Measurements from ENCODE around the gene SH3TC1.
A peak's percentile ranks its signal among the peaks of the same experiment; 100 is the strongest.

The SH3TC1 gene

DNA sequence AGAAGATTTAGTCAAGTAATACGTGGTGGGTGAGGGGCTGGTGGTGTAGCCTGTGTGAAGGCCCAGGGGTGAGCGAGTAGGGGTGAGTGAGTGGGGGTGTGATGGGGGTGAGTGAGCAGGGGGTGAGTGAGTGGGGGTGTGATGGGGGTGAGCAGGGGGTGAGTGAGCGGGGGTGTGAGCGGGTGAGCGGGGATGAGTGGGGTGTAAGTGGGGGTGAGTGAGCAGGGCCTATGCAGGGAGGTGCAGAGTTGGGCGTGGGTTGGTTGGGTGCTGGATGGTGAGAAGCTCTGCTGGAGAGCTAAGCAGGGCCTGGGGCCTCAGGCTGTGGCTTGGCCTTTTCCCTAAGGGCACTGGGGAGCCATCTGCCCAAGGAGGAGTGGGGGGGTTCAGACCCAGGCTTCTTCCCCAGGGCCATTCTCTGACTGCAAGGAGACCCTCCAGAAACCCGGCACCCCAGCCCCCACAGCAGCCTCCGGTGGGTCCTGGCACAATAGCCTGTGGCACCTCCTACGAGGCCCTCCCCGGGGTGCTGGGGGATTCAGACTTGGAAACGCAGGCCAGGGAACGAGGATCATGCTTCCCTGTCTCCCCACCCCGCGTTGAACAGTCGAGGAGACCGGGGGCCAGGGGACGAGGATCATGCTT, 30.4 kb downstream of the SH3TC1 start:
- DNase-seq = no peak
- Mint-ChIP-seq H3K9me3 (no peaks in the 10 kb centered on the region), H3K4me1 (ENCODE audit: low read depth) (peaks cover 44% of the 10 kb centered on the region), H3K27ac (peak overlapping the region; percentile 89), H3K4me3 (peak overlapping the region; percentile 51), H3K36me3 (ENCODE audit: low read depth) (peaks cover 3% of the 10 kb centered on the region), H3K27me3 (no peaks in the 10 kb centered on the region)

- peaks cover 39% of the 10 kb centered on the region for H3K4me1 Mint-ChIP-seq (ENCODE audit: low read depth)
- no peak overlapping the region for H3K27ac Mint-ChIP-seq
- no peaks in the 10 kb centered on the region for H3K9me3 Mint-ChIP-seq
- no peak overlapping the region for H3K4me3 Mint-ChIP-seq
- H3K36me3 Mint-ChIP-seq (ENCODE audit: low read depth) = peaks cover 3% of the 10 kb centered on the region
- no peaks in the 10 kb centered on the region for H3K27me3 Mint-ChIP-seq
- no peak for DNase-seq
Observed at GRCh38 chr4:8230033-8230432, 30.9 kb downstream of the SH3TC1 start.

GRCh38 chr4:8230891-8231290, 31.8 kb downstream of the SH3TC1 start:
- Mint-ChIP-seq H3K27me3 (no peaks in the 10 kb centered on the region), H3K27ac (no peak overlapping the region), H3K4me1 (ENCODE audit: low read depth) (peaks cover 32% of the 10 kb centered on the region), H3K36me3 (ENCODE audit: low read depth) (peaks cover 3% of the 10 kb centered on the region), H3K9me3 (no peaks in the 10 kb centered on the region), H3K4me3 (no peak overlapping the region)
- no peak for DNase-seq

DNA sequence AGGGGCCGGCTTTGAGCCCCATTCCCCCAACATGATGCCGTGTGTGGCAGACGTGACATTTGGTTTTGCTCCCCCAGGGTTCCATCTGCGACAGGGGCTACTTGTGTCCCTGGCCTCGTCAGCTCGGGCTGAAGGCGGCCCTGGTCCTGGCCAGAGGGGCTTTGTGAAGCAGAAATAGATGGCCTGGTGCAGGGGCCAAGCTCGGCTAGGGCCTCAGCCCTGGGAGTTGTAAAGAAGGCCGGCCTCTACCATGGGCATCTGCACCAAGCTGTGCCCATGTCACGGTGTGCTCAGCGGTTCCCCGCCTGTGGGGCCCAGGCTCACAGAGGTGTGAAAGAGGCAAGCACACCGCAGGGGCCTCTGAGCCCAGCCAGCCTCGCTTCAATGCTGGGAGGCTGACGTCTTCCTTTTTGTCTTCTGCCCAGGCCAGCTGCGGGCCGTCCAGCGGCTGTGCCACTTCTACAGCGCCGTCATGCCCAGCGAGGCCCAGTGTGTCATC, 32.5 kb downstream of the SH3TC1 start:
- DNase-seq = no peak
- Mint-ChIP-seq H3K27me3 (no peaks in the 10 kb centered on the region), H3K27ac (no peak overlapping the region), H3K4me1 (ENCODE audit: low read depth) (peaks cover 29% of the 10 kb centered on the region), H3K4me3 (no peak overlapping the region), H3K36me3 (ENCODE audit: low read depth) (peaks cover 2% of the 10 kb centered on the region), H3K9me3 (no peaks in the 10 kb centered on the region)

GRCh38 chr4:8232748-8233147, 33.7 kb downstream of the SH3TC1 start:
- no peak overlapping the region for H3K4me3 Mint-ChIP-seq
- H3K27ac Mint-ChIP-seq = no peak overlapping the region
- peaks cover 2% of the 10 kb centered on the region for H3K36me3 Mint-ChIP-seq (ENCODE audit: low read depth)
- no peak for DNase-seq
- H3K27me3 Mint-ChIP-seq = no peaks in the 10 kb centered on the region
- peaks cover 25% of the 10 kb centered on the region for H3K4me1 Mint-ChIP-seq (ENCODE audit: low read depth)
- H3K9me3 Mint-ChIP-seq = no peaks in the 10 kb centered on the region

DNA sequence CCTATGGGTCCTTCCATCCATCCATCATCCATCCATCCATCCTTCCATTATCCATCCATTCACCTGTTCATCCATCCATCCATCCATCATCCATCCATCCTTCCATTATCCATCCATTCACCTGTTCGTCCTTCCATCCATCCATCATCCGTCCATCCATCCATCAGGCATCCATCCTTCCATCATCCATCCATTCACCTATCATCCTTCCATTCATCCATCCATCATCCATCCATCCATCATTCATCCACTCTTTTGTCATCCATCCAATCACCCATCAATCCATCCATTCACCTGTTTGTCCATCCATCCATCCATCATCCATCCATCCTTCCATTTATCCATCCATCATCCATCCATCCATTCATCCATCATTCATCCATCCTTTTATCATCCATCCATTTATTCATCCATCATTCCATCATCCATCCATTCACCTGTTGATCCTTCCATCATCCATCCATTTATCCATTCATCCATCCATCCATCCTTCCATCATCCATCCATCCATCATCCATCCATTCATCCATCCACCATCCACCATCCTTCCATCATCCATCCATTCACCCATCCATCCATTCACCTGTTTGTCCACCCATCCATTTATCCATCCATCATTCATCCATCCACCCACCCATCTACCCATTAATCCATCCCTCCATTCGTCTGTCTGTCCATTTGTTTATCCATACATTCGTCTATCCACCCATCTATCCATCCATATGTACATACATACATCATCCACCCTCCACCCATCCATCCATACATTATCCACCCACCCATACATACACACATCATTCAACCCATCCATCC, 34.8 kb downstream of the SH3TC1 start:
- no peaks in the 10 kb centered on the region for H3K27me3 Mint-ChIP-seq
- H3K4me1 Mint-ChIP-seq (ENCODE audit: low read depth) = peaks cover 13% of the 10 kb centered on the region
- H3K4me3 Mint-ChIP-seq = no peak overlapping the region
- no peak overlapping the region for H3K27ac Mint-ChIP-seq
- peaks cover 3% of the 10 kb centered on the region for H3K36me3 Mint-ChIP-seq (ENCODE audit: low read depth)
- H3K9me3 Mint-ChIP-seq = no peaks in the 10 kb centered on the region
- no peak for DNase-seq

GRCh38 chr4:8234715-8235114, 35.6 kb downstream of the SH3TC1 start:
- Mint-ChIP-seq H3K4me1 (ENCODE audit: low read depth) (peaks cover 8% of the 10 kb centered on the region), H3K4me3 (no peak overlapping the region), H3K9me3 (no peaks in the 10 kb centered on the region), H3K27me3 (no peaks in the 10 kb centered on the region), H3K36me3 (ENCODE audit: low read depth) (peaks cover 3% of the 10 kb centered on the region), H3K27ac (no peak overlapping the region)
- no peak for DNase-seq

DNA sequence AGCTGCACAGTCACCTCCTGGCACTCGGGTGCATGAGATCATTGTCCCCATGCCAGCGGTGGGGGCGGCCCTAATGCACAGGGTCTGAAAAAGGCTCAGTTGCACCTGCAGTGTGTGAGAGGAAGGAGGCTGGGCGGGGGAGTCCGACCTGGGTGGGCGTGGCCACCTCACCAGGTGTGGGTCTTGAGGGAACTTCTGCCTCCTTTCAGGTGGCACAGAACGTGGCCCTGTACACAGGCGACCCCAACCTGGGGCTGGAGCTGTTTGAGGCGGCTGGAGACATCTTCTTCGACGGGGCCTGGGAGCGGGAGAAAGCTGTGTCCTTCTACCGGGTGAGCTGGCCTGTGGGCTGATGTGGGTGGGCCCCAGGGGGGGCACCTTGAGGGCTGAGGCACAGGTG, 36.1 kb downstream of the SH3TC1 start:
- DNase-seq = no peak
- H3K27ac Mint-ChIP-seq = no peak overlapping the region

GRCh38 chr4:8235686-8236085, 36.6 kb downstream of the SH3TC1 start:
- Mint-ChIP-seq H3K36me3 (ENCODE audit: low read depth) (peaks cover 3% of the 10 kb centered on the region), H3K9me3 (no peaks in the 10 kb centered on the region), H3K4me1 (ENCODE audit: low read depth) (peaks cover 2% of the 10 kb centered on the region), H3K4me3 (no peak overlapping the region), H3K27ac (no peak overlapping the region), H3K27me3 (no peaks in the 10 kb centered on the region)
- no peak for DNase-seq

More for the DNA sequence above, 36.1 kb downstream of the SH3TC1 start:
- peaks cover 3% of the 10 kb centered on the region for H3K36me3 Mint-ChIP-seq (ENCODE audit: low read depth)
- no peak overlapping the region for H3K4me3 Mint-ChIP-seq
- no peaks in the 10 kb centered on the region for H3K9me3 Mint-ChIP-seq
- peaks cover 6% of the 10 kb centered on the region for H3K4me1 Mint-ChIP-seq (ENCODE audit: low read depth)
- H3K27me3 Mint-ChIP-seq = no peaks in the 10 kb centered on the region

DNA sequence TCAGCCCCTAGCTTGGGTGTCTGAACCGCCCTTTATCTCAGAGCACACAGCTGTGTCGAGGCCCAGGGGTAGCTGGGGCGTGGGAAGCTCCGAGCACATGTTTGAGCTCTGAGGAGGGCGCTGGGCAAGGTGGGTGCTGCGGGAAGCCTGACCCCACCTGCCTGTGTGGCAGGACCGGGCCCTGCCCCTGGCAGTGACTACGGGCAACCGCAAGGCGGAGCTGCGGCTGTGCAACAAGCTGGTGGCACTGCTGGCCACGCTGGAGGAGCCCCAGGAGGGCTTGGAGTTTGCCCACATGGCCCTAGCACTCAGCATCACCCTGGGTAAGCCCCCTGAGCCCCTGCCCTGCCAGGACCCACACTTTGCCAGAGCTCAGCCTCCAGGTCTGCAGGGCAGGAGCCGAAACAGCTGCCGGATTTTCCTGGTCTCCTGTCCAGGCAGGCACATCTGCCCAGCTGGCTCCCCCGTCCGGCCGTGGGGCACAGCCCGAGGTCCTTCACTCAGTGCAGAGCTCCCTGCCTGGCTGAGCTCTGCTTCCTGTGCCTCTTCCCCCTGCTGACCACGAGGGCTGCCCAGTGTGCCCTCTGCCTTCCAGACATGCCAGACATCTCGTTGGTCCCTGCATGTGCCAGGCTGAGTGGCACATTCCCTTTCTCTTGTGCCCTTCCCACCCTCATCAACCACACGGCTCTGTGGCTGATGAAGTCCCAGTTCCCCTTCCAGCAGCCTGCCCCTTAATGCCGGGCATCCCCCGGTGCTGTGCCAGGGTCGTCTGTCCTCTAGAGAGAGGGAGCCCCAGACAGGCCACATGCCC, 37.2 kb downstream of the SH3TC1 start:
- no peaks in the 10 kb centered on the region for H3K27me3 Mint-ChIP-seq
- H3K4me1 Mint-ChIP-seq (ENCODE audit: low read depth) = no peaks in the 10 kb centered on the region
- peaks cover 3% of the 10 kb centered on the region for H3K36me3 Mint-ChIP-seq (ENCODE audit: low read depth)
- no peak for DNase-seq
- H3K27ac Mint-ChIP-seq = no peak overlapping the region
- H3K4me3 Mint-ChIP-seq = no peak overlapping the region
- no peaks in the 10 kb centered on the region for H3K9me3 Mint-ChIP-seq

DNA sequence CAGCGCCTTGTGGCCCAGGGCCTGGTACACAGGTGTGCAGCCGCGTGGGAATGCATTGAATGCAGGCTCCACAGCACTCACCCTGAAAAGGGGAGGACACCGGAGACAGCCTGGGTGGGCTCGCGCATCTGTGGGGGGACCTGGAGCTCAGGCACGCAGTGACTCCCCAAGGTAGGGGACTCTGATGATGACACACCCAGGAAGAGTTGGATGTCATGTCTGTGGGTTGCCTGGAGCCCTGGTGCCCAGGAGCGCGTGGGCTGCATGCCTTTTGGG, 37.8 kb downstream of the SH3TC1 start:
- Mint-ChIP-seq H3K4me3 (no peak overlapping the region), H3K27me3 (no peaks in the 10 kb centered on the region), H3K36me3 (ENCODE audit: low read depth) (peaks cover 3% of the 10 kb centered on the region), H3K4me1 (ENCODE audit: low read depth) (peaks cover 4% of the 10 kb centered on the region), H3K9me3 (no peaks in the 10 kb centered on the region), H3K27ac (no peak overlapping the region)
- DNase-seq = no peak

GRCh38 chr4:8237256-8237989, 38.3 kb downstream of the SH3TC1 start:
- Mint-ChIP-seq H3K4me3 (no peak overlapping the region), H3K27ac (no peak overlapping the region), H3K27me3 (no peaks in the 10 kb centered on the region), H3K4me1 (ENCODE audit: low read depth) (peaks cover 6% of the 10 kb centered on the region), H3K36me3 (ENCODE audit: low read depth) (peaks cover 3% of the 10 kb centered on the region), H3K9me3 (no peaks in the 10 kb centered on the region)
- no peak for DNase-seq

DNA sequence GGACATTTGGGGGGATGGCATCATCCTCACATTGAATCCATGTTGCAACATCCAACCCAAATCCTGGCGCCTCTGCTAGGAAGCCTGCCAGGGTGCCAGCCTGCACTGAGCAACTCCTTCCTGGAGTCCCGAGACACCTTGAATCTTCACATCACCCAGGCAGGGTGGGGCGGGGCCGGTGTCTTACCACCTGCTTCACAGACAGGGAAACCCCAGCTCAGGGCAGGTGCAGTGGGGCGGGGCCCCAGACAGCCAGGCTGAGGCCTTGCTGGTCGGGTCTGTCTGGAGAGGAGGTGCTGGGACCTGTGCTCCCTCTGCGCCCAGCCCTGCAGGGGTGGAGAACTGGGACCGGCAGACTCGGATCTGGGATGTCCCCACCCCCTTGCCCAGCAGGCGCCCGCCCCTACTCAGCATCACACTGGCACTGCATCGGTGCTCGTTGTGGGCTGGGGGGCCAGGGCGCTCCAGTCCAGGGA, 39.0 kb downstream of the SH3TC1 start:
- Mint-ChIP-seq H3K27me3 (no peaks in the 10 kb centered on the region), H3K4me1 (ENCODE audit: low read depth) (peaks cover 6% of the 10 kb centered on the region), H3K9me3 (no peaks in the 10 kb centered on the region), H3K27ac (no peak overlapping the region), H3K4me3 (no peak overlapping the region), H3K36me3 (ENCODE audit: low read depth) (peaks cover 3% of the 10 kb centered on the region)
- DNase-seq = no peak

DNA sequence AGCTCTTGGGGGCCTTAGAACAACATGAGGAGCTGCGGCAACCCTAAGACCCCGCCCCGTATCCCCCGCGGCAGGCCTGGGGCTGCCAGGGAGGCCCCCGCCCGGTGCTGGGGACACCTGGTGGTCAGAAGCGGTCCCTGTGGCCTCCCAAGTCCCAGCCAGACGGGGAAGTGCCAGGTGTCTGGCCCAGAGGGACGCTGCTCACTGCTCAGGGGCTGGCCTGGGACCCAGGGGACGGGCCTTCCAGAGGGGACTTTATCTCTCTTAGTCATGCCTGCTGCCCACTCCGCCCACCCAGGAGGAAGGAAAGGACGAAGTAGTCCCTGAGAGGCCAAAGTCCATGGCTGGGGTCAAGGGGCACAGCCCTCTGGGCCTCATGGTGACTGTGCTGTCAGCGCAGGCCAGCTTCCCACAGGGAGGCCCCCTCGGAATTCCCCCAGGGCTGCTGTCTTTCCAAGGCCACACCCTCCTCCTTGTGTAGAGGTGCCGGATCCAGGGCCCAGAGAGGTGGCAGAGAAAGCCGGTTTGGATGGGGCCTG, 39.5 kb downstream of the SH3TC1 start:
- H3K4me1 Mint-ChIP-seq (ENCODE audit: low read depth) = peaks cover 6% of the 10 kb centered on the region
- H3K4me3 Mint-ChIP-seq = no peak overlapping the region
- H3K27me3 Mint-ChIP-seq = no peaks in the 10 kb centered on the region
- no peaks in the 10 kb centered on the region for H3K9me3 Mint-ChIP-seq
- no peak for DNase-seq
- H3K36me3 Mint-ChIP-seq (ENCODE audit: low read depth) = peaks cover 3% of the 10 kb centered on the region
- H3K27ac Mint-ChIP-seq = no peak overlapping the region
